ENCODE measurements around the gene TDRD15. TPM values are rescaled to one million over a fixed set of nuclear protein-coding genes. Genes with fewer than 3 reads are reported as not detected.

TDRD15 gene
- total and polyA plus RNA-seq, 9 of the 15 experiments (the other 6 are each of a cell fraction or from before 2014, with no cell fraction given), result 0.01 to 0.22 (median 0.06) TPM; not detected in 1

DNA sequence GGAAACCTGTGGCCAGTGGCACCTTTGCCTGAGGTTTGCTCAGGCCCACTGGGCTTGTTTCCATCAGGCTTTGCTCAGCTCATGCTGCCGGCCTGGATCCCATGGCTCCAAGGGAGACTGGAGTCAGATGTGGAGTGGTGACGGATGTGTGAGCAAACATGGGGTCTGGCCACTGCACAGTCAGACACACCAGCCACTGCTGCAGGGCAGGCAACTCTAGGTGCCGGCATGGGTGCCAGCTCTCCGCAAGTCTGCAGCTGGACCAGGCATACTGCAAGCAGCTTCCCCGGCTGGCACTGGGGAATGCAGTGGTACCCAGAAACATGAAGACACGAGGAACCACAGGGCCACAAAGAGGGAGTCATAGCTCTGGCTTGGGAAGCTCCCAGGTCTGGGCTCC lies 37.4 kb downstream of the TDRD15 start:
- H4K20me1 ChIP-seq (replicated peaks; ENCODE audit: control insufficient read depth, insufficient read depth, low read length), result no peaks in the 10 kb centered on the region
- H3K27me3 ChIP-seq (ENCODE audit: control insufficient read depth in 2 of 2, insufficient read depth in 2 of 2, low read length in 2 of 2), result no peaks in the 10 kb centered on the region
- ChIA-PET POLR2A (interaction anchor here (0.6 to 0.9 kb wide), 2 partner anchors 10 to 281 kb away, joined by 3 read pairs; no protein-coding TSS in a partner anchor), CTCF (ENCODE audit: low intra/inter-chr PET ratio) (no interaction called here)
- WGBS (ENCODE audit: insufficient coverage, low coverage, missing lambda C conversion rate), result 0% methylated on average over 6 of the region's 6 CpGs
- no peak overlapping the region for H3K9ac ChIP-seq (ENCODE audit: insufficient read depth in 1 of 2, low read depth in 2 of 2, low read length in 2 of 2)
- H3K9me3 ChIP-seq (replicated peaks; ENCODE audit: control insufficient read depth, insufficient read depth, low read depth, low read length), result no peaks in the 10 kb centered on the region
- TF ChIP-seq CBX1 (IDR thresholded peaks at IDR 0.05; ENCODE audit: low read depth), result no peak
- no peak for TF ChIP-seq HNRNPUL1 (IDR thresholded peaks at IDR 0.05; ENCODE audit: low read length)
- H2AFZ ChIP-seq (ENCODE audit: low read depth, low read length), result no peak overlapping the region
- H3K36me3 ChIP-seq (ENCODE audit: control insufficient read depth, insufficient read depth, low read length), result no peaks in the 10 kb centered on the region
- BruUV-seq (replicated peaks), result no TSS peak
- DNase-seq (ENCODE audit: extremely low read depth in 1 of 4, low spot score in 3 of 4) (no peak), ATAC-seq (no peak), FAIRE-seq (no peak)
- no peaks in the 10 kb centered on the region for H3K9me1 ChIP-seq (ENCODE audit: control insufficient read depth, insufficient read depth, low read length)
- no peak overlapping the region for H3K27ac ChIP-seq (ENCODE audit: extremely low read depth, low read depth, low read length)
- in situ Hi-C loops (cut with MboI), result no loop called here
- no peaks in the 10 kb centered on the region for H3K4me1 ChIP-seq (replicated peaks in 1 of 2; ENCODE audit: control insufficient read depth in 2 of 2, insufficient read depth in 2 of 2, low read length in 2 of 2)
- no peak overlapping the region for H3K4me2 ChIP-seq (ENCODE audit: insufficient read depth, low read length)
- intact Hi-C loops (cut with micrococcal nuclease), result no loop called here
- H3K79me2 ChIP-seq (ENCODE audit: control insufficient read depth, insufficient read depth, low read length), result no peaks in the 10 kb centered on the region
- H3K4me3 ChIP-seq, result no peak overlapping the region

DNA sequence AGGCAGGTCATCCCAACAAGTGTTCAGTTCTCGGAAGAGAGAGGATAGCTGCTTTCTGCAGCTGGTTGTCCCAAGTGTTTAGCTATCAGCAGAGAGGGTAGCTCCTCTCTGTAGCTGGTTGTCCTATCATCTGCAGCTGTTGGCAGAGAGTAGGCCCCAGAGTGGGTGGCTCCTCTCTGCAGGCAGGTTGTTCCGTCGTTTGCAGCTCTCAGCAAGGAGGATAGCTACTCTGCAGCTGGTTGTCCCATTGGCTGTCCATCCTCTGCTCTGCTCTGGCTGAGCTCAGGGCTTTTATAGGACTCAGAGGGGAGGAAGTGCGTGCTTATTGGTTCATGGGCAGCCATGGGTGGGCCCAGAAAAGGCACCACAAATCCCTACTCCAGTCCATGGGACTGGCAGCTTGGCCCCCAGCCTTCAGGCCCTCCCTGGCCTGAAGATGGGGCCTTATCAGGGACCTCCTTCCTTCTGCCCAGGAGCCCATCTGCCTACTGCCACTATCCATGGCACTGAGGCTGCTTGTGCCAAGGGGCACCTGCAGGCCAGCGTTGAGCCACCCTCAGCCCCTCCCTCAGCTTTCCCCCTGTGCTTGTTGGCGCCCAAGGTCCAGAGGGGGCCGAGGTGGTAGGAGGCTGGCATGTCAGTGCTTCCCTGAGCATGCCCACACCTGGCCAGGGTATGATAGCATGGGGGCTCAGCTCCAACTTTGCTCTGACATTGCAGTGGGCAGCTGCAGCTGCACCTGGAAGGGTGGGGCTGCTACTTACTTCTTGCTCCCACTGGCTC lies 38.3 kb downstream of the TDRD15 start:
- H3K27me3 ChIP-seq (ENCODE audit: control insufficient read depth in 2 of 2, insufficient read depth in 2 of 2, low read length in 2 of 2), result no peaks in the 10 kb centered on the region
- no peaks in the 10 kb centered on the region for H3K4me1 ChIP-seq (replicated peaks in 1 of 2; ENCODE audit: control insufficient read depth in 2 of 2, insufficient read depth in 2 of 2, low read length in 2 of 2)
- CTCF ChIA-PET (ENCODE audit: low intra/inter-chr PET ratio), result no interaction called here
- DNase-seq (ENCODE audit: extremely low read depth in 1 of 4, low spot score in 3 of 4), result no peak
- H4K20me1 ChIP-seq (replicated peaks; ENCODE audit: control insufficient read depth, insufficient read depth, low read length), result no peaks in the 10 kb centered on the region
- no peaks in the 10 kb centered on the region for H3K36me3 ChIP-seq (ENCODE audit: control insufficient read depth, insufficient read depth, low read length)
- H3K4me2 ChIP-seq (ENCODE audit: insufficient read depth, low read length), result no peak overlapping the region
- 1% methylated on average over 7 of the region's 7 CpGs for WGBS (ENCODE audit: insufficient coverage, low coverage, missing lambda C conversion rate)
- H3K9me1 ChIP-seq (ENCODE audit: control insufficient read depth, insufficient read depth, low read length), result no peaks in the 10 kb centered on the region
- H3K9ac ChIP-seq (ENCODE audit: insufficient read depth in 1 of 2, low read depth in 2 of 2, low read length in 2 of 2), result no peak overlapping the region
- ATAC-seq, result no peak
- H3K79me2 ChIP-seq (ENCODE audit: control insufficient read depth, insufficient read depth, low read length), result no peaks in the 10 kb centered on the region
- no peak overlapping the region for H2AFZ ChIP-seq (ENCODE audit: low read depth, low read length)
- intact Hi-C loops (cut with micrococcal nuclease), result no loop called here
- H3K4me3 ChIP-seq, result no peak overlapping the region
- BruUV-seq (replicated peaks), result no TSS peak
- in situ Hi-C loops (cut with MboI), result no loop called here
- FAIRE-seq, result no peak
- H3K27ac ChIP-seq (ENCODE audit: extremely low read depth, low read depth, low read length), result no peak overlapping the region
- POLR2A ChIA-PET, result interaction anchor here (0.5 to 0.9 kb wide), 2 partner anchors 10 to 648 kb away, joined by 3 read pairs; no protein-coding TSS in a partner anchor
- H3K9me3 ChIP-seq (replicated peaks; ENCODE audit: control insufficient read depth, insufficient read depth, low read depth, low read length), result no peaks in the 10 kb centered on the region
- TF ChIP-seq MIER1 (IDR thresholded peaks at IDR 0.05; ENCODE audit: low read depth), result no peak
- TF ChIP-seq ZNF347 (CRISPR knock-in tag; IDR thresholded peaks at IDR 0.05; ENCODE audit: low read depth), result no peak
- TF ChIP-seq, protein P1, sequence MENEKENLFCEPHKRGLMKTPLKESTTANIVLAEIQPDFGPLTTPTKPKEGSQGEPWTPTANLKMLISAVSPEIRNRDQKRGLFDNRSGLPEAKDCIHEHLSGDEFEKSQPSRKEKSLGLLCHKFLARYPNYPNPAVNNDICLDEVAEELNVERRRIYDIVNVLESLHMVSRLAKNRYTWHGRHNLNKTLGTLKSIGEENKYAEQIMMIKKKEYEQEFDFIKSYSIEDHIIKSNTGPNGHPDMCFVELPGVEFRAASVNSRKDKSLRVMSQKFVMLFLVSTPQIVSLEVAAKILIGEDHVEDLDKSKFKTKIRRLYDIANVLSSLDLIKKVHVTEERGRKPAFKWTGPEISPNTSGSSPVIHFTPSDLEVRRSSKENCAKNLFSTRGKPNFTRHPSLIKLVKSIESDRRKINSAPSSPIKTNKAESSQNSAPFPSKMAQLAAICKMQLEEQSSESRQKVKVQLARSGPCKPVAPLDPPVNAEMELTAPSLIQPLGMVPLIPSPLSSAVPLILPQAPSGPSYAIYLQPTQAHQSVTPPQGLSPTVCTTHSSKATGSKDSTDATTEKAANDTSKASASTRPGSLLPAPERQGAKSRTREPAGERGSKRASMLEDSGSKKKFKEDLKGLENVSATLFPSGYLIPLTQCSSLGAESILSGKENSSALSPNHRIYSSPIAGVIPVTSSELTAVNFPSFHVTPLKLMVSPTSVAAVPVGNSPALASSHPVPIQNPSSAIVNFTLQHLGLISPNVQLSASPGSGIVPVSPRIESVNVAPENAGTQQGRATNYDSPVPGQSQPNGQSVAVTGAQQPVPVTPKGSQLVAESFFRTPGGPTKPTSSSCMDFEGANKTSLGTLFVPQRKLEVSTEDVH (IDR thresholded peaks at IDR 0.05; ENCODE audit: low read depth, partially characterized antibody), result no peak
- TF ChIP-seq ELF4 (CRISPR knock-in tag; IDR thresholded peaks at IDR 0.05), result no peak
- no peak for TF ChIP-seq HSF4 (CRISPR knock-in tag; IDR thresholded peaks at IDR 0.05; ENCODE audit: borderline replicate concordance)
- TF ChIP-seq POLR3A (IDR thresholded peaks at IDR 0.05; ENCODE audit: borderline replicate concordance, extremely low read depth, insufficient read depth, insufficient read length), result no peak
- no peak for TF ChIP-seq NFXL1 (CRISPR knock-in tag; IDR thresholded peaks at IDR 0.05)
- no peak for TF ChIP-seq CTBP1 (IDR thresholded peaks at IDR 0.05; ENCODE audit: borderline replicate concordance)
- no peak for TF ChIP-seq POLR2AphosphoS2 (IDR thresholded peaks at IDR 0.05; ENCODE audit: low read length)
- TF ChIP-seq, protein P2, sequence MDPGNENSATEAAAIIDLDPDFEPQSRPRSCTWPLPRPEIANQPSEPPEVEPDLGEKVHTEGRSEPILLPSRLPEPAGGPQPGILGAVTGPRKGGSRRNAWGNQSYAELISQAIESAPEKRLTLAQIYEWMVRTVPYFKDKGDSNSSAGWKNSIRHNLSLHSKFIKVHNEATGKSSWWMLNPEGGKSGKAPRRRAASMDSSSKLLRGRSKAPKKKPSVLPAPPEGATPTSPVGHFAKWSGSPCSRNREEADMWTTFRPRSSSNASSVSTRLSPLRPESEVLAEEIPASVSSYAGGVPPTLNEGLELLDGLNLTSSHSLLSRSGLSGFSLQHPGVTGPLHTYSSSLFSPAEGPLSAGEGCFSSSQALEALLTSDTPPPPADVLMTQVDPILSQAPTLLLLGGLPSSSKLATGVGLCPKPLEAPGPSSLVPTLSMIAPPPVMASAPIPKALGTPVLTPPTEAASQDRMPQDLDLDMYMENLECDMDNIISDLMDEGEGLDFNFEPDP (CRISPR knock-in tag; IDR thresholded peaks at IDR 0.05), result no peak

All from K562 (cell line).